SK-N-MC (cell line): ENCODE results near the gene WDR88.
"Not testable (repeated sequence)": the region's sequence is repeated elsewhere in the genome, so short reads cannot be mapped to it uniquely, and the experiment has no call there.

ENCODE experiments used
- EZH2 ChIP-seq: fragments of 200-600 bp; sonication (generic); IDR thresholded peaks from one replicate; pipeline ENCODE4 v1.6.1; 2017; ENCODE audit warnings: antibody characterized with exemption
- FOXP2 ChIP-seq: optimal IDR thresholded peaks from 2 replicates; pipeline ENCODE3; 2011; ENCODE audit warnings: mild to moderate bottlenecking, moderate library complexity; ENCODE audit not compliant: insufficient read depth; ENCODE audit errors: extremely low read length, control extremely low read depth
- POLR2AphosphoS5 ChIP-seq: IDR thresholded peaks from 2 replicates; pipeline ENCODE4 v1.6.1; 2012; ENCODE audit warnings: mild to moderate bottlenecking, low read depth, low read length, borderline replicate concordance

GRCh38 chr19:33166037-33166436, 34.1 kb downstream of the WDR88 start:
- TF ChIP-seq POLR2AphosphoS5, EZH2, FOXP2: not testable (repeated sequence)
